Thymus (tissue), 11 donors: ENCODE results near the gene LBR. TPM values are rescaled to one million over a fixed set of nuclear protein-coding genes. Genes with fewer than 3 reads are reported as not detected.
A peak's percentile ranks its signal among the peaks of the same experiment; 100 is the strongest.

Source experiments
- DNase-seq, 9 donors: peaks; one replicate each; pipeline ENCODE4 v3.0.0-alpha.2; 2013; ENCODE audit warnings: low spot score in 9 of 9, low read depth in 6 of 9, missing footprints in 1 of 9
- H3K27ac ChIP-seq, 2 donors: one replicate each; pipeline ENCODE4 v1.5.1; 2013; ENCODE audit warnings: control low read depth in 1 of 2, low read depth in 1 of 2, low read length in 1 of 2, mild to moderate bottlenecking in 1 of 2, moderate library complexity in 1 of 2
- H3K27me3 ChIP-seq, 2 donors: one replicate each; pipeline ENCODE4 v1.5.1; 2013; ENCODE audit warnings: low read length in 1 of 2; ENCODE audit not compliant: control insufficient read depth in 2 of 2, insufficient read depth in 1 of 2
- H3K36me3 ChIP-seq, 2 donors: one replicate each; pipeline ENCODE4 v1.5.1; 2013; ENCODE audit warnings: low read length in 1 of 2, mild to moderate bottlenecking in 1 of 2, moderate library complexity in 1 of 2; ENCODE audit not compliant: control insufficient read depth in 2 of 2, insufficient read depth in 2 of 2
- H3K4me1 ChIP-seq, 2 donors: one replicate each; pipeline ENCODE4 v1.5.1; 2013; ENCODE audit warnings: low read length in 2 of 2; ENCODE audit not compliant: control insufficient read depth in 2 of 2, insufficient read depth in 2 of 2
- H3K4me3 ChIP-seq, 2 donors: one replicate each; pipeline ENCODE4 v1.5.1; 2013; ENCODE audit warnings: low read length in 2 of 2, control low read depth in 1 of 2, mild to moderate bottlenecking in 1 of 2
- H3K9me3 ChIP-seq, 2 donors: one replicate each; pipeline ENCODE4 v1.5.1; 2013; ENCODE audit warnings: low read length in 1 of 2, mild to moderate bottlenecking in 1 of 2; ENCODE audit not compliant: control insufficient read depth in 2 of 2, insufficient read depth in 1 of 2
- WGBS: extraction: QIAGEN DNeasy Blood & Tissue Kit; methylation state at CpG from one replicate; pipeline ENCODE4 v1.1.7; 2013; 5-methylcytosine and 5-hydroxymethylcytosine counted together
- polyA plus RNA-seq: library from polyadenylated mRNA; stranded (reverse); fragments of 200-250 nt; gene quantifications from one replicate; pipeline ENCODE4 v1.2.3, GENCODE V29; 2013
- total RNA-seq: library from RNA; stranded (reverse); fragments of 120-200 nt; gene quantifications from one replicate; pipeline ENCODE4 v1.2.4, GENCODE V29; 2013
- donor health status: healthy.

LBR gene
- total and polyA plus RNA-seq, 2 donors: 71.1 to 115 TPM

GRCh38 chr1:225449261-225449660 is 21.4 kb upstream of the LBR start:
- peaks cover 27 to 54% of the 10 kb centered on the region in 2 donors for H3K4me1 ChIP-seq
- no peak overlapping the region for H3K4me3 ChIP-seq
- WGBS: 94% methylated on average over 9 of the region's 9 CpGs
- H3K9me3 ChIP-seq: peaks cover 0 to 15% of the 10 kb centered on the region in 2 donors
- no peak for DNase-seq
- no peaks in the 10 kb centered on the region for H3K27me3 ChIP-seq
- no peak overlapping the region for H3K27ac ChIP-seq
- H3K36me3 ChIP-seq: no peaks in the 10 kb centered on the region

- Histone ChIP-seq H3K9me3 (peaks cover 0 to 15% of the 10 kb centered on the region in 2 donors), H3K36me3 (no peaks in the 10 kb centered on the region), H3K4me1 (peaks cover 28 to 64% of the 10 kb centered on the region in 2 donors), H3K27ac (no peak overlapping the region), H3K4me3 (no peak overlapping the region), H3K27me3 (no peaks in the 10 kb centered on the region)
- no peak for DNase-seq
- 94% methylated on average over 9 of the region's 9 CpGs for WGBS
These were observed 20.4 kb upstream of the LBR start for GRCh38 chr1:225448146-225448805.

- H3K36me3 ChIP-seq: no peaks in the 10 kb centered on the region
- H3K27ac ChIP-seq: no peak overlapping the region
- H3K9me3 ChIP-seq: peaks cover 0 to 15% of the 10 kb centered on the region in 2 donors
- H3K4me3 ChIP-seq: no peak overlapping the region
- WGBS: 88% methylated on average over 8 of the region's 8 CpGs
- H3K4me1 ChIP-seq: peaks cover 33 to 70% of the 10 kb centered on the region in 2 donors
- no peak for DNase-seq
- no peaks in the 10 kb centered on the region for H3K27me3 ChIP-seq
These were observed 19.8 kb upstream of the LBR start for GRCh38 chr1:225447650-225448089.

- WGBS: 84% methylated on average over 9 of the region's 9 CpGs
- no peaks in the 10 kb centered on the region for H3K36me3 ChIP-seq
- DNase-seq: no peak
- H3K9me3 ChIP-seq: peaks cover 0 to 15% of the 10 kb centered on the region in 2 donors
- H3K27ac ChIP-seq: no peak overlapping the region
- H3K4me3 ChIP-seq: no peak overlapping the region
- no peaks in the 10 kb centered on the region for H3K27me3 ChIP-seq
- peaks cover 37 to 74% of the 10 kb centered on the region in 2 donors for H3K4me1 ChIP-seq
These were observed 19.3 kb upstream of the LBR start for GRCh38 chr1:225446981-225447615.

GRCh38 chr1:225446595-225446960 is 18.7 kb upstream of the LBR start:
- Histone ChIP-seq H3K27ac (peak overlapping the region; percentile 25 to 98), H3K4me1 (peaks cover 42 to 78% of the 10 kb centered on the region in 2 donors)
- 63% methylated on average over 7 of the region's 7 CpGs for WGBS

GRCh38 chr1:225445639-225446594 is 18.1 kb upstream of the LBR start:
- peaks cover 0 to 15% of the 10 kb centered on the region in 2 donors for H3K9me3 ChIP-seq
- H3K27me3 ChIP-seq: no peaks in the 10 kb centered on the region
- peaks cover 49 to 83% of the 10 kb centered on the region in 2 donors for H3K4me1 ChIP-seq
- H3K36me3 ChIP-seq: no peaks in the 10 kb centered on the region
- WGBS: 53% methylated on average over 9 of the region's 9 CpGs
- H3K27ac ChIP-seq: peak overlapping the region; percentile 97 to 98
- no peak overlapping the region for H3K4me3 ChIP-seq
- peak in 1 of 9 donors; percentile 66 for DNase-seq

More at GRCh38 chr1:225446595-225446960, 18.7 kb upstream of the LBR start:
- H3K36me3 ChIP-seq: no peaks in the 10 kb centered on the region
- peaks cover 0 to 15% of the 10 kb centered on the region in 2 donors for H3K9me3 ChIP-seq
- no peaks in the 10 kb centered on the region for H3K27me3 ChIP-seq
- H3K4me3 ChIP-seq: no peak overlapping the region
- no peak for DNase-seq

- H3K4me1 ChIP-seq: peaks cover 55 to 78% of the 10 kb centered on the region in 2 donors
- WGBS: 35% methylated on average over 3 of the region's 3 CpGs
- no peaks in the 10 kb centered on the region for H3K36me3 ChIP-seq
- no peaks in the 10 kb centered on the region for H3K27me3 ChIP-seq
- peaks cover 0 to 11% of the 10 kb centered on the region in 2 donors for H3K9me3 ChIP-seq
- no peak overlapping the region for H3K4me3 ChIP-seq
- DNase-seq: peak in 2 of 9 donors; percentile 51 to 75
- peak overlapping the region; percentile 89 to 98 for H3K27ac ChIP-seq
These were observed 14.3 kb upstream of the LBR start for GRCh38 chr1:225442123-225442505.

- DNase-seq: peak in 3 of 9 donors; percentile 45 to 81 (median 54)
- H3K4me1 ChIP-seq: peaks cover 53 to 75% of the 10 kb centered on the region in 2 donors
- H3K36me3 ChIP-seq: no peaks in the 10 kb centered on the region
- peak overlapping the region; percentile 89 to 98 for H3K27ac ChIP-seq
- no peaks in the 10 kb centered on the region for H3K27me3 ChIP-seq
- 62% methylated on average over 9 of the region's 9 CpGs for WGBS
- no peak overlapping the region for H3K4me3 ChIP-seq
- H3K9me3 ChIP-seq: peaks cover 0 to 11% of the 10 kb centered on the region in 2 donors
These were observed 13.7 kb upstream of the LBR start for GRCh38 chr1:225441314-225442122.
